ENCODE data around the gene CEP72.
A peak's percentile ranks its signal among the peaks of the same experiment; 100 is the strongest.
"Not testable (repeated sequence)": the region's sequence is repeated elsewhere in the genome, so short reads cannot be mapped to it uniquely, and the experiment has no call there.

The CEP72 gene

GRCh38 chr5:686936-687335, 74.8 kb downstream of the CEP72 start:
- DNase-seq = not testable (repeated sequence)

GRCh38 chr5:688348-689010, 76.3 kb downstream of the CEP72 start:
- DNase-seq = not testable (repeated sequence)

- not testable (repeated sequence) for DNase-seq
These were observed 78.2 kb downstream of the CEP72 start for GRCh38 chr5:690293-690692.

- DNase-seq = not testable (repeated sequence)
These were observed 78.9 kb downstream of the CEP72 start for GRCh38 chr5:691049-691448.

- DNase-seq = no peak
These were observed 79.8 kb downstream of the CEP72 start for GRCh38 chr5:691817-692528.

GRCh38 chr5:692529-693041, 80.4 kb downstream of the CEP72 start:
- DNase-seq = not testable (repeated sequence)

- DNase-seq = peak; percentile 86
These were observed 81.3 kb downstream of the CEP72 start, which contains the start of gene TPPP for GRCh38 chr5:693271-694041. TSS of gene TPPP (minus strand) at chr5:693352. CDS start at chr5:678060, 15,292 bp downstream.

GRCh38 chr5:694042-694431, 81.9 kb downstream of the CEP72 start:
- DNase-seq = not testable (repeated sequence)

GRCh38 chr5:695475-695874, 83.3 kb downstream of the CEP72 start:
- DNase-seq = not testable (repeated sequence)

GRCh38 chr5:696191-696590, 84.1 kb downstream of the CEP72 start:
- not testable (repeated sequence) for DNase-seq

GRCh38 chr5:696753-697702, 84.9 kb downstream of the CEP72 start:
- not testable (repeated sequence) for DNase-seq
